Upper lobe of left lung (tissue), 4 donors: ENCODE data around the gene CTSZ.

Experiments used
- EP300 ChIP-seq, 4 donors: sonication (generic); formaldehyde crosslinking; IDR thresholded peaks; one replicate each; pipeline ENCODE4 v1.5.1; 2017; ENCODE audit warnings: antibody characterized with exemption in 4 of 4, control low read depth in 2 of 4
- POLR2A ChIP-seq, 4 donors: fragments of 450-650 bp; IDR thresholded peaks; one replicate each; pipeline ENCODE4 v1.5.1; 2016 to 2017; ENCODE audit warnings: antibody characterized with exemption in 4 of 4, mild to moderate bottlenecking in 2 of 4

- TF ChIP-seq POLR2A (IDR thresholded peaks at IDR 0.05) (no peak), EP300 (IDR thresholded peaks at IDR 0.05) (no peak)
These were observed 13.5 kb downstream of the CTSZ start for GRCh38 chr20:58993332-58994248.
